Central memory CD4-positive, alpha-beta T cell (primary cell): Measurements from ENCODE around the gene COL5A3.
A peak's percentile ranks its signal among the peaks of the same experiment; 100 is the strongest.

Experiments used
- DNase-seq: peaks from one replicate; pipeline ENCODE4 v3.0.0; 2022

The COL5A3 gene

GRCh38 chr19:10010939-10011338, 635 bp upstream of the COL5A3 start:
- DNase-seq = no peak

GRCh38 chr19:10009714-10010224, 535 bp downstream of the COL5A3 start:
- DNase-seq = peak; percentile 15

- no peak for DNase-seq
Observed at GRCh38 chr19:10008184-10008765, 2.0 kb downstream of the COL5A3 start.

- no peak for DNase-seq
Observed at GRCh38 chr19:10007371-10008183, 2.7 kb downstream of the COL5A3 start.

- no peak for DNase-seq
Observed at GRCh38 chr19:10006752-10007323, 3.5 kb downstream of the COL5A3 start.

GRCh38 chr19:10006335-10006708, 4.0 kb downstream of the COL5A3 start:
- DNase-seq = peak; percentile 29

- DNase-seq = no peak
Observed at GRCh38 chr19:10005632-10006334, 4.5 kb downstream of the COL5A3 start.

- no peak for DNase-seq
Observed at GRCh38 chr19:10004617-10005016, 5.7 kb downstream of the COL5A3 start.

- no peak for DNase-seq
Observed at GRCh38 chr19:10003271-10003670, 7.0 kb downstream of the COL5A3 start.

- DNase-seq = no peak
Observed at GRCh38 chr19:10001899-10002298, 8.4 kb downstream of the COL5A3 start.

GRCh38 chr19:10000171-10000826, 10.0 kb downstream of the COL5A3 start:
- peak; percentile 48 for DNase-seq

- DNase-seq = no peak
Observed at GRCh38 chr19:9996541-9996940, 13.8 kb downstream of the COL5A3 start.

GRCh38 chr19:9995999-9996398, 14.3 kb downstream of the COL5A3 start:
- no peak for DNase-seq

GRCh38 chr19:9995084-9995483, 15.2 kb downstream of the COL5A3 start:
- DNase-seq = no peak

- no peak for DNase-seq
Observed at GRCh38 chr19:9991425-9992191, 18.7 kb downstream of the COL5A3 start.

- DNase-seq = no peak
Observed at GRCh38 chr19:9989504-9989903, 20.8 kb downstream of the COL5A3 start.

GRCh38 chr19:9986787-9987281, 23.5 kb downstream of the COL5A3 start:
- no peak for DNase-seq

- DNase-seq = no peak
Observed at GRCh38 chr19:9981406-9982260, 28.7 kb downstream of the COL5A3 start.

GRCh38 chr19:9972103-9972502, 38.2 kb downstream of the COL5A3 start:
- DNase-seq = no peak

- no peak for DNase-seq
Observed at GRCh38 chr19:9971166-9971897, 39.0 kb downstream of the COL5A3 start.
